HG02610 (cell line): Measurements from ENCODE around the gene CEMIP.

Experiments used
- ATAC-seq: cut with Tn5 transposase; IDR thresholded peaks from one replicate; pipeline ENCODE4 v1.9.1; 2021; ENCODE audit warnings: mild to moderate bottlenecking, moderate library complexity; ENCODE audit not compliant: unreplicated experiment

CEMIP gene

GRCh38 chr15:80878867-80879250, 99.7 kb downstream of the CEMIP start:
- no peak for ATAC-seq

GRCh38 chr15:80880086-80880485, 100.9 kb downstream of the CEMIP start:
- no peak for ATAC-seq

DNA sequence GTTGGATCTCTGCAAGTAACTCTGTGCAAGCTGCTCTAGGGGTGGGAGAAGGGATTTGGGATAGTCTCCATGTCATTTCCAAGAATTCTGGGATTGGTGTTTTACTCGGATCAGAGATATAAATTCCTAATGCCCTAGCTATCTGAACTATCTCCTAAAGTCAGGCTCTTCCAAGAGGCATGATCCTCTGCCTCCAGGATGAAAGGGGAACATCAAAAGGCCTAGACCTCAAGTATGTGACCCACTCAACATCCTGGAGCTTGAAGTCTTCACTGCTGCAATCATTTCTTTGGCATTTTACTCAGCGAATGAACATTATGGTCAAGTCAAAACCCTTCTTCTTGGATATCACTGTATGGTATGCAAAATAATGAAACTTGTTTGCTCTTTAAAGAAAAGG, 104.5 kb downstream of the CEMIP start:
- no peak for ATAC-seq

GRCh38 chr15:80885016-80885579, 105.9 kb downstream of the CEMIP start:
- ATAC-seq = no peak

- ATAC-seq = no peak
Observed at GRCh38 chr15:80887148-80887547, 108.0 kb downstream of the CEMIP start.

- no peak for ATAC-seq
Observed at GRCh38 chr15:80888846-80889245, 109.7 kb downstream of the CEMIP start.

GRCh38 chr15:80890341-80891005, 111.3 kb downstream of the CEMIP start:
- no peak for ATAC-seq

DNA sequence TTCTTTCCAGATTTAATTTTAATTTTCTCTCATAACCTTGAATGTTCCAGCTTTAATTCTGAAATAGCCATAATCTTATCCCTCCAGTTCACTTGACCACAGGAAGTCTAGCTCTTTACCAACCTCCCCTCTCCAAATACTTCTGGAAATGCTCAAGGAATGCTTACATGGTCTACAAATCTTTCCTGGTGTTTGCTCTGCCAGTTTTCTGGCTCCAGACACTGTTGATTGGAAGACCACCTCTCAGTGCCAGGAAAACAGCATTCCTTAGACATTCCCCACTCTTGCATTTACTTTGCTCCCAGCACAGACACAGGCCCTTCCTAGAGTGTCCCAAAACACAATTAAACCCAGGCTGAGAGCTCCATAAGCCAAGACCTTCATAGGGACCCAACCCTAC, 111.8 kb downstream of the CEMIP start:
- ATAC-seq = no peak

DNA sequence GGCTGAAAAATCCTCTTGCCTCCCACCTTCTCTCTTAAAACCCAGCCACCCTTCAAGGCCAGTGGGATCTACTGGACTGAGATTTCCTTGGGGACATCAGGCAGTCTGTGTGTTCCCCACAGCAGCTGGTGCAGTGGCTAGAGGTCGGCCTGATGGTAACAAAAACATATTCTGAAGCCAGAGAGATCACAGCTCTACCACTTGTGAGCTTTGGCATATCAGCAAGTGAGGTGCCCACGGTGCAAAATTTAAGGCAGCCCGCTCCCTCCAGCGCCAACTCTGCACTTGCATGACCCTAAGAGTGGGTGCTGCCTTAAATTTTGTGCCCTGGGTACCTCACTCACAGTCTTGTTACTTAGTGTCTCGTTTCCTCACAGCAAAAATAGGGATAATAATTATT, 113.2 kb downstream of the CEMIP start:
- no peak for ATAC-seq

DNA sequence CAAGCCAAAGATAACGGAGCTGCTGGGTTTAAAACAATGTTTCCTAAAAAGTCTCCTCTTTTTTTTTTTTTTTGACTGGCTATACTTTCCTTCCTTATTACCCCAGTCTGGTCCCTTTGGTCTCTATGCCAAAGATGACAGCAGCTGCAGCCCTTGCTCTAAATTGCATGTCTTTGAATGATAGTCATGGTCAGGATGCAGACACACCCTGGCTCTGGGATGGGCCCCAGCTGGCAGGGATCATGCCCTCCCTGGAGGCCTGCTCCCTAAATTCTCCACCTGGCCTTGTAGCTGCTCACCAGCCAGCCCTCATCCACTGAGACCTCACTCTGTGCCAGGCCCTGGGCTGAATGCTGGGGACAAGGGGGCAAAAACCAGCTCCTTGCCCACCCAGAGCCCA, 114.6 kb downstream of the CEMIP start:
- ATAC-seq = no peak

GRCh38 chr15:80895091-80895490, 115.9 kb downstream of the CEMIP start:
- no peak for ATAC-seq

DNA sequence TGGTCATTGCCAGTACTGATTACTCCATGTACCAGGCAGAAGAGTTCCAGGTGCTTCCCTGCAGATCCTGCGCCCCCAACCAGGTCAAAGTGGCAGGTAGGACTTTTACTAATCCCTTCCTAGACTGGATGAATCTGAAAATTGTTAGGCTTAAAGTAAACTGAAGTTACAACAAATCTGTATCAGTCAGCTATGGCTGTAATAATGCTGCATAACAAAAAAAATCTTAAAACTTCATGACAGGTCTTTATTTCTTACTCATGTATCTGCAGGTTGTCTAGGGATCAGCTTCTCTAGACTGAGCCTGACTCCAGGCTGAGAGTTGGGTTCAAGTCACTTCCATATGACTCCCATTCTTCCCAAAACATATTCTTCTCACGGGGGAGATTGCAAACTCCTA, 116.8 kb downstream of the CEMIP start:
- no peak for ATAC-seq

DNA sequence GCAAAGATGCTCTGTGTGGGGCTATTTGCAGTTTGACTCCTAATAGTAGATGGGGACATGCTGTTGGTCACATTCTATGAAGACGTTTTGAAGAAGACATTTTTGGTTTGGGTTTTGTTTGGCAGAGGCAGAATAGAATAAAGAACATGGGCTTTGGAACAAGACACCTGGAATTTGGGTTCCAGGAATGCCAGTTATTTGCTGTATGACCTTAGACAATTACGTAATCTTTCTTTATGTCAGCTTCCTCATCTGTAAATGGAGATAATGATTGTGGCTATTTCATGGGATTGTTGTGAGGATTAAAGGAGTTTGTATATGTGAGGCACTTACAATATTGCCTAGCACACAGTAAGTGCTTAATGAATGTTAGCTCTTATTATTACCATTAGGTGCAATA, 118.9 kb downstream of the CEMIP start:
- no peak for ATAC-seq

- ATAC-seq = no peak
Observed at GRCh38 chr15:80902298-80902801, 123.2 kb downstream of the CEMIP start.

DNA sequence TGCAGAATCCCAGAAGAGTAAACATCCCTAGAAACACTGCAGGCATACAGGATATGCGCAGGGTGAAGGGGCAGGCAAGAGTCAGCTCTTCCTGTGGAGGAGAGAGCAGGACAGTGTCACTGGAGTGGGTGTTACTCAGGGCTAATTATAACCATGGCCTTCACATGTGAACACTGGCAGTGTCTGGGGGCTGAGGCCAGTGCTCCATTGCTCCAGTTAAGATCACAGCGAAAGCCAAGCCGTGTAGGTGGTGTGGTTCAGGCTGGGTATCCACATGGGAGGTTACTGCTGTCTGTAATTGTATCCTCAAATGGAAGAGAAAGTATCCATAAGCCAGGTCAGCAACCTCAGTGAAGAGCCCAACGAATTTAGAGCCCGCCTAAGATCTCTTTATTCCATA, 125.8 kb downstream of the CEMIP start:
- no peak for ATAC-seq

DNA sequence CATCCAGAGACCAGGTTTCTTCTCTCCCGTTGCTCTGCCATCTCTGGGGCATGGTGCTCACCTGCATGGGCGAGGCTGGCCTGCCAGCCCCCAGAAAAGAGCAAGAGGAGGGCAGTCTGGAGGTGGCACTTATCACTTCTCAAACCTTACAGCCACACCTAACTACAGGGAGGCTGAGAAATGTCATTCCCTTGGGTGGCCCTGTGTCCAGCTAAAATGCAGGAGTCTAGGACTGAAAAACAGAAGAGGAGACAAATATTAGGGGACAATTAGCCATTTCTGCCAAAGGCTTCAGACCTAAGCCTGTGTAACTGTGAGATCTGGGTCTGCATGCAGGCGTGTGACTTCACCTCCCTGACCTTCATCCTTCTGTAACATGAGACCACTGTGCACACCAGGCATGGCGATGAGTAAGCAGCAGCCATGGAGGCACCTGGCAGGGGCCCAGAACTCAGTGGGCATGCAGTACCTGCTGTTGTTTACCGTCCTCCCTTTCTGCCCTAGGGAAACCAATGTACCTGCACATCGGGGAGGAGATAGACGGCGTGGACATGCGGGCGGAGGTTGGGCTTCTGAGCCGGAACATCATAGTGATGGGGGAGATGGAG, 127.1 kb downstream of the CEMIP start:
- ATAC-seq = no peak

- no peak for ATAC-seq
Observed at GRCh38 chr15:80911821-80912220, 132.7 kb downstream of the CEMIP start.

- ATAC-seq = no peak
Observed at GRCh38 chr15:80912673-80913072, 133.5 kb downstream of the CEMIP start.

GRCh38 chr15:80913541-80913940, 134.4 kb downstream of the CEMIP start:
- ATAC-seq = no peak

GRCh38 chr15:80915472-80915871, 136.3 kb downstream of the CEMIP start:
- ATAC-seq = no peak

DNA sequence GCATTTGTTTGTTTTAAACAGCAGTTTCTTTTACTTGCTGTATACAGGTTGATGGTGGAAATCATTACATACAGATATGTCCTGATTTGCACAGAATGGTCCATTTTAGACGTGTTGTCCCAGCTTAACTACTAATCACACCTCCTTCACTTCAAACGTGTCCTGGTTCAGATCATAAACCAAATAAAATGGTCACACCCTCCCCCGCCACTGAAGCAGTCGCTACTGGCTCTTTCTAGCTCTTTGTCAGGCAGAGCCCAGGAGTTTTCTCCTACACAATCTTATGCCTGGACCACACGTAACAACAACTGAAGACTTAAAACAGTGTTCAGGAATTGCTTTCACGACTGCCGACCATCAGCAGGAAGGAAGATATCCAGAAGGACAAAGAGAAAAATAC, 136.9 kb downstream of the CEMIP start:
- no peak for ATAC-seq

DNA sequence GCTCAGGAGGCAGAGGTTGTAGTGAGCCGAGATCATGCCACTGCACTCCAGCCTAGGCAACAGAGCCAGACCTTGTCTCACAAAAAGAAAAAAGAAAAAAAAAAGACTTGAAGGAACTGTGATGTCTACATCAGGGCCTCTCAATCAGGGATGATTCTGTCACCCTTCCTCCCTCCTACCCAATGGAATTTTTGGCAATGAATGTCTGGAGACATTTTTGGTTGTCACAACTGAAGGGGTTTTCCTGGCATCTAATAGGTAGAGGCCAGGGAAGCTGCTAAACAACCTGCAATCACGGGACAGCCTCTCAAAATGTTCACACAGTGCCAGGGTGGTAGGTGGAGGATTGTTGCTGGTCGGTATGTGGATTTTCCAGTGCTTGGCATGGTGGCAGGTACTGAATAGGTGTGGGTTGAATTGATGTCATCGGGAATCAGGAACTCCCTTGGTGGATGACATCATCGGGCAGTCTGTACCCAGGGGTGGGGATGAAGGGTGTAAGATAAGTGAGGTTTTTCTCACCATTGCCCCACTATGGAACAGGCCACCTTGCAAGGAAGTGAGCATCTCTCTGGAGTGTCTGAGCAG, 139.1 kb downstream of the CEMIP start:
- no peak for ATAC-seq
